IMR-90 (cell line): ENCODE measurements around the gene PATJ.

ENCODE experiments used
- CEBPB ChIP-seq: IDR thresholded peaks from 2 replicates; pipeline ENCODE4 v1.6.1; 2012; ENCODE audit warnings: low read depth, low read length, improper control_type of control experiment
- MAFK ChIP-seq: IDR thresholded peaks from 2 replicates; pipeline ENCODE4 v1.6.1; 2012; ENCODE audit warnings: low read depth, low read length, improper control_type of control experiment
- POLR2A ChIP-seq: IDR thresholded peaks from 2 replicates; pipeline ENCODE4 v1.6.1; 2012; ENCODE audit warnings: mild to moderate bottlenecking, low read depth, low read length
- TF ChIP-seq, protein P1 (sequence below): fragments of 150-350 bp; IDR thresholded peaks from 2 replicates; pipeline ENCODE4 v1.6.1; 2016; ENCODE audit warnings: low read depth, mild to moderate bottlenecking, low read length, moderate library complexity, borderline replicate concordance
- TF ChIP-seq, protein P2 (sequence below): conservative IDR thresholded peaks from 2 replicates; pipeline ENCODE4 v1.5.1; 2012; ENCODE audit warnings: mild to moderate bottlenecking, low read depth, low read length, improper control_type of control experiment

DNA sequence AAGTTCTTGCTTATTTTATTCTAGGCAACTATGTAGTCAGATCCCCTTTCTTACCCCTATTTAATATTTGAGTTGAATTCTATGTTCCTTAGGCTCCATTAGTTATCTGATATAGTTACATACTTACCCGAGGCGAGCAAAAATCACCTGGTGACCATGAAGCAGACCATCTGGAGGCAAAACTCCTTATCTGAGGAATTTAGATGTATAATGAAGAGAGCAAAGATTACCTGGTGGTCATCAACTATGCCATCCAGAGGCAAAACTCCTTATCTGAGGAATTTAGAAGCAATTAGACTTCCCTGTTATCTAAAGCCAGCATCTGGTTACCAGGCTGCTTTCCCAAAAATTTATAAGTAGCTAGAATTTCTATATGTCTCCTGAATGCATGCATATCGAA, 129.9 kb downstream of the PATJ start:
- TF ChIP-seq, protein P1, sequence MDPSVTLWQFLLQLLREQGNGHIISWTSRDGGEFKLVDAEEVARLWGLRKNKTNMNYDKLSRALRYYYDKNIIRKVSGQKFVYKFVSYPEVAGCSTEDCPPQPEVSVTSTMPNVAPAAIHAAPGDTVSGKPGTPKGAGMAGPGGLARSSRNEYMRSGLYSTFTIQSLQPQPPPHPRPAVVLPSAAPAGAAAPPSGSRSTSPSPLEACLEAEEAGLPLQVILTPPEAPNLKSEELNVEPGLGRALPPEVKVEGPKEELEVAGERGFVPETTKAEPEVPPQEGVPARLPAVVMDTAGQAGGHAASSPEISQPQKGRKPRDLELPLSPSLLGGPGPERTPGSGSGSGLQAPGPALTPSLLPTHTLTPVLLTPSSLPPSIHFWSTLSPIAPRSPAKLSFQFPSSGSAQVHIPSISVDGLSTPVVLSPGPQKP, result no peak
- no peak for TF ChIP-seq CEBPB
- no peak for TF ChIP-seq POLR2A
- TF ChIP-seq, protein P2, sequence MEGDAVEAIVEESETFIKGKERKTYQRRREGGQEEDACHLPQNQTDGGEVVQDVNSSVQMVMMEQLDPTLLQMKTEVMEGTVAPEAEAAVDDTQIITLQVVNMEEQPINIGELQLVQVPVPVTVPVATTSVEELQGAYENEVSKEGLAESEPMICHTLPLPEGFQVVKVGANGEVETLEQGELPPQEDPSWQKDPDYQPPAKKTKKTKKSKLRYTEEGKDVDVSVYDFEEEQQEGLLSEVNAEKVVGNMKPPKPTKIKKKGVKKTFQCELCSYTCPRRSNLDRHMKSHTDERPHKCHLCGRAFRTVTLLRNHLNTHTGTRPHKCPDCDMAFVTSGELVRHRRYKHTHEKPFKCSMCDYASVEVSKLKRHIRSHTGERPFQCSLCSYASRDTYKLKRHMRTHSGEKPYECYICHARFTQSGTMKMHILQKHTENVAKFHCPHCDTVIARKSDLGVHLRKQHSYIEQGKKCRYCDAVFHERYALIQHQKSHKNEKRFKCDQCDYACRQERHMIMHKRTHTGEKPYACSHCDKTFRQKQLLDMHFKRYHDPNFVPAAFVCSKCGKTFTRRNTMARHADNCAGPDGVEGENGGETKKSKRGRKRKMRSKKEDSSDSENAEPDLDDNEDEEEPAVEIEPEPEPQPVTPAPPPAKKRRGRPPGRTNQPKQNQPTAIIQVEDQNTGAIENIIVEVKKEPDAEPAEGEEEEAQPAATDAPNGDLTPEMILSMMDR, result no peak
- no peak for TF ChIP-seq MAFK
